Activated CD4-positive, alpha-beta T cell treated with anti-CD3 and anti-CD28 coated beads for 24 hours (primary cell): ENCODE measurements around the gene COG1.
A peak's percentile ranks its signal among the peaks of the same experiment; 100 is the strongest.

Source experiments
- DNase-seq, 2 donors: peaks; one replicate each; pipeline ENCODE4 v3.0.0-alpha.2; 2020; ENCODE audit warnings: low read depth in 2 of 2

COG1 gene

GRCh38 chr17:73199751-73200317 is 7.0 kb downstream of the COG1 start:
- DNase-seq: no peak

GRCh38 chr17:73200476-73200875 is 7.6 kb downstream of the COG1 start:
- no peak for DNase-seq

- no peak for DNase-seq
Observed at GRCh38 chr17:73201215-73202069, 8.6 kb downstream of the COG1 start.

GRCh38 chr17:73203135-73203787 is 10.4 kb downstream of the COG1 start:
- DNase-seq: no peak

- DNase-seq: no peak
Observed at GRCh38 chr17:73203788-73204479, 11.1 kb downstream of the COG1 start.

- no peak for DNase-seq
Observed at GRCh38 chr17:73205459-73205961, 12.7 kb downstream of the COG1 start.

GRCh38 chr17:73208139-73208827 is 15.4 kb downstream of the COG1 start:
- no peak for DNase-seq

GRCh38 chr17:73209436-73209835 is 16.6 kb downstream of the COG1 start:
- DNase-seq: no peak

- no peak for DNase-seq
Observed at GRCh38 chr17:73210002-73210678, 17.3 kb downstream of the COG1 start.

- peak; percentile 14 to 23 for DNase-seq
Observed at GRCh38 chr17:73211745-73212144, 18.9 kb downstream of the COG1 start.

- DNase-seq: no peak
Observed at GRCh38 chr17:73214008-73214407, 21.2 kb downstream of the COG1 start.

- no peak for DNase-seq
Observed at GRCh38 chr17:73214851-73215250, 22.0 kb downstream of the COG1 start.

- DNase-seq: no peak
Observed at GRCh38 chr17:73215447-73215846, 22.6 kb downstream of the COG1 start.

- no peak for DNase-seq
Observed at GRCh38 chr17:73223626-73224230, 30.9 kb downstream of the COG1 start.

GRCh38 chr17:73224237-73224636 is 31.4 kb downstream of the COG1 start:
- DNase-seq: no peak

- no peak for DNase-seq
Observed at GRCh38 chr17:73224663-73225305, 31.9 kb downstream of the COG1 start.

- DNase-seq: no peak
Observed at GRCh38 chr17:73226556-73227172, 33.8 kb downstream of the COG1 start.

GRCh38 chr17:73227379-73227778 is 34.5 kb downstream of the COG1 start:
- DNase-seq: no peak

- no peak for DNase-seq
Observed at GRCh38 chr17:73227944-73228343, 35.1 kb downstream of the COG1 start.
